ENCODE measurements around the gene DENND4A.

GRCh38 chr15:65791335-65792137 lies 557 bp downstream of the DENND4A start:
- TF ChIP-seq, protein P1, sequence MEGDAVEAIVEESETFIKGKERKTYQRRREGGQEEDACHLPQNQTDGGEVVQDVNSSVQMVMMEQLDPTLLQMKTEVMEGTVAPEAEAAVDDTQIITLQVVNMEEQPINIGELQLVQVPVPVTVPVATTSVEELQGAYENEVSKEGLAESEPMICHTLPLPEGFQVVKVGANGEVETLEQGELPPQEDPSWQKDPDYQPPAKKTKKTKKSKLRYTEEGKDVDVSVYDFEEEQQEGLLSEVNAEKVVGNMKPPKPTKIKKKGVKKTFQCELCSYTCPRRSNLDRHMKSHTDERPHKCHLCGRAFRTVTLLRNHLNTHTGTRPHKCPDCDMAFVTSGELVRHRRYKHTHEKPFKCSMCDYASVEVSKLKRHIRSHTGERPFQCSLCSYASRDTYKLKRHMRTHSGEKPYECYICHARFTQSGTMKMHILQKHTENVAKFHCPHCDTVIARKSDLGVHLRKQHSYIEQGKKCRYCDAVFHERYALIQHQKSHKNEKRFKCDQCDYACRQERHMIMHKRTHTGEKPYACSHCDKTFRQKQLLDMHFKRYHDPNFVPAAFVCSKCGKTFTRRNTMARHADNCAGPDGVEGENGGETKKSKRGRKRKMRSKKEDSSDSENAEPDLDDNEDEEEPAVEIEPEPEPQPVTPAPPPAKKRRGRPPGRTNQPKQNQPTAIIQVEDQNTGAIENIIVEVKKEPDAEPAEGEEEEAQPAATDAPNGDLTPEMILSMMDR (conservative IDR thresholded peaks at IDR 0.05; ENCODE audit: low read depth, low read length), result no peak
- TF ChIP-seq EZH2 (IDR thresholded peaks at IDR 0.05; ENCODE audit: borderline replicate concordance, low read depth, low read length, poor library complexity, severe bottlenecking), result no peak

Data from A673 (cell line).